NCI-H1436 (cell line): ENCODE measurements around the gene MAML3.
A peak's percentile ranks its signal among the peaks of the same experiment; 100 is the strongest.

Experiments used
- DNase-seq: peaks from one replicate; lab custom pipeline; 2025; lab: John Stamatoyannopoulos, UW

Gene MAML3

DNA sequence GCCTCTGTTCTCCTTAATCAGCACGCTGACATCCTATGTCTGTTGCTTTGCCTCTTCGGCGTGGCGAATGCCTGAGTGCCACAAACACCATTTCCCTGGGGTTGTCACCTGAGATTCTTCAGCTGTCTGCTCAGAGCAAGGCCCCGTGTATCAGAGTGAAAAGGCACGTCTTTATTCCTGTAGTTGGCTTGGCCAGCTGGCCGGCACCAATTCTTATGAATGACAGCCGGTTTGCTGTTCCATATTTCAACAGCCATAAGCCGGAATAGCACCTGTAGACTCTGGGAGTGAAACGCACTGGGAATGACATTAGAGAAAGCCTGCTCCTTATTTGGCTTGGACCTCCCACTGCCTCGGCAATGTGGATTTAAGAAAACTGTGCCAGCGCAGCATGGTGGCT, 399.0 kb downstream of the MAML3 start:
- no peak for DNase-seq

DNA sequence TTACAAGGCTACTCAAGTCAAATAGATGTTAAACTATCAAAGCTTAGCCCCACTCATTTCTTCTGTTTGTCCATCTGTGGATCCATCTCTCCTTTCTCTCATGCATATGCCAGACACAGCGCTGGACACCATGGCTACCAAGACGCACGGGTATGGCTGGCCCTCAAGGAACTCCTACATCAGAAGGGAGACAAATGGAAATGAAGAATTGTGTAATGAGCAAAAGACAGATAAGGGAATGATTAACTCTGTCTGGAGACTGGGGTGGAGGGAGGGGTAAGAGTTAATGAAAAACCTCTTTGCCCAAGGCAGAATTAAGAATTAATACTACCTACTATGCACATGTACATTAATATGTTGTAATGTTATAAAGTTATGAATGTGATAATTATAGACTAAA, 400.3 kb downstream of the MAML3 start:
- no peak for DNase-seq

DNA sequence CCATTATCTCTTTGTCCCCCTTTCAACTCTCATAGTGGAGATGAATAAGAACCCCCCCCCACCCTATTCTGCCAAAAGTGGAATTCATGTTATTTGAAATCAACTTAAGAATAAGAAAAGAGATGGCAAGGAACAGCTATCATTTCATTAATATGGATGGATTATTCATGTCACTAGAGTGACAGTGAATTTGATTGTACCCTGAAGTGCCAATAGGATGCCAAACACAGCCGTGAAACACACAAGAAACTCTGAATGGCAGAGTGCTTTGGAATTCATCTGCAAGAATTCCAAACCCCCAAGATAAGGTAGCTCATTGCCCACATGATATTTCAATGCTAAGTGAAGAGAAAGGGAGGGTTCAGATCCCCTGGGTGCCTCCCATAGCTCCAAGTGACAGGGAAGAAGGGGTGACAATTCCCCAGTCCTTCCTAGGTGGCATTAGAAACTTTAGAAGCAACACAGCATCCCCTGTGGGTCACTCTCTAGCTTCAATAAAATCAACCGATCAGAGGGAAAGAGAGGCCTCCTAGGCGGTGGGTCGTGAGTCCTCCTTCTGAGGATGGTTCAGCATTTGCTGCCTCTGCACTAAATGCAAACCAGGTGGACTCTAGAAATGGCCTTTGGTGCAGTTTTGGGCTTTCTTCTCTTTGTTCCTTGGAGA, 404.0 kb downstream of the MAML3 start:
- no peak for DNase-seq

DNA sequence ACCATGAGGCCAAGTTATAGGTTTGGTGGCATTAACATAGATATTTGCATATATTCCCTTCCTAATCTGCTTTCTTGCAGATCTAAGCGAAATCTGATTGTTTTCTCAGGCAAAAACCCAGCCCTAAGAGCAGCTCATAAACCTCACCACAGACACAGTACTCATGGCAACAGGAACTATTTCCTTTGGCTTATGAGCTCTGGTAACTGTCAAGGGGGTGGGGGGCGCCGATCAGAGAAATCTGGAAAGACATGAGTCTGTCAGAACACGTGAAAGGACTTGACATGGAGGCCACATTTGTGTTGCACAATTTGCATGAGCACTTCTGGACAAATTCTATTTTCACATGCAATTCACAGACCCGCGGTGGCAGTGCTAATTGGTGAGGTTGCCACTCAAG, 404.6 kb downstream of the MAML3 start:
- no peak for DNase-seq

DNA sequence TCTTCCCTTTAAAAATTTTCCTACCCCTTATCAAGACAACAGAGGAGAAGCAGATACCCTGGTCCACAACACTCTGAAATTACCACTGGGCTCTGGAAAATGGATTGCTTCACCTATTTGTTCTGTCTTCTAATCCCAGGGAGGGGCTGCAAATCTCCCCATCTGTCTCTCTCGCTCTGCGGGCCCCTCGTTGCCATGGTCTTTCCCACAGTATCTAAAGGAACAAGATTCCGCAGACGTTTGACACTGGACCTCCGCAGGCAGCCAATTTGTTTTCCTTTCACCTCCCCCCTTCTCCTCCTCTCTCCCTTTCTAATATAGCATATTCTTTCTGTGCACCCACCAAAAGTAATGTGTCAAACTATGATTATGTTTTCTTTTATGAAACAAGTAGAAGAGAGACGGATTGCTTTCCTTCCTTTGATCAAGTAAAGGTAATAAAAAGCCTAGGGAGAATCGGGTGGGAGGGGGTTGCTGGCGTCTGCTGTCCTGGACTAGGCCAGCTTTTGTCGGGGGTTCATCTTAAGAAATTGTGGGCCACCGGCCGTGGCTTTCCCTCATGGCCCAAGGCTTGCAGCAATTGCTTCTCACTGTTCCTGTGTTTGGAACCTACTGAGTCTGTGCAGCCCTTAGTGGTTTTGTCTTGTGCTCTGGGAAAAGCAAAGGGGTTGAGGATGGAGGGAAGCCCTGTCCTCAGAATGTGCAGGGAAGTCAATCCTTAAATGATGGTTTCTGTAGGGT, 407.4 kb downstream of the MAML3 start:
- DNase-seq: no peak

DNA sequence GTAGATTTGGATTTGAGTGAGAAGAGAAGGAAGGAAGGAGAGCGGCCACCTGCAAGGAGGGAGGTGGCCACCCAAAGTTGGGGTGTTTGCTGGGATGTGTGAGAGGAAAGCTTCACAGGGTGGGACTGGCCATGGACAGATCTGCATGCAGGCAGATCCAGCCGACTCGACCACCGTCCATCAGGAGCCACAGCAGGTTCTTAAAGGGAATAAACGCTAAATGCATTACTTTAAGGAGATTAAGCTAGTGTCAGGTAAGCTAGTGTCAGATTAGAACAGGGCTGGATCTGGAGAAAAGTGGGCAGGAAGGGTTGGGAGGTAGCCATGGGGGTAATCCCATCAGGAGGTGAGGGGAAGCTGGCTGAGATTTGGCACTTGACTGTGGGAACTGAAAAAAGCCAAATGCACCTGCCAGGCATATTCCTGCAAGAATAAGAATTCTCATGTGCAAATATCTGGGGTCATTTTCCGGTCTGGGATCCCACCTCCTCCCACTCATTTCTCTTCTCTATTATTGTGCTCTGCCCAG, 408.8 kb downstream of the MAML3 start:
- no peak for DNase-seq

DNA sequence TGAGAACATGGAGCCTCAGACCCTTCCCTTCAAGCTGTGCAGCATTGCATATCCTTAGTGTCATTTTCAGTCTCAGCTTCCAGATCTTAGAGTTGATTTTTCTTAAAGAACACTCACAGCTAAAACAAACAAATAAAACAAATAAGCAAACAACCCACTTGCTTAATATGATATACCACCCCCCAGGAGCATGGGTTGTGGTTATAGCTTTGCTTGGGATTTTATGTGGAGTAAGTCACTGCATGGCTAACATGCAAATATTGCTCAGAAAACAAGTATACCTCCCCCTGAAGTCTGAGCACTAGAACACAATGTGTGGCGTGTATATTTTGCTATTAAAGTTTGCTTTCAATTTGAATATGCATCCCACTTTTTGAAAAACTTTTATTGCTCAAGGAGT, 409.8 kb downstream of the MAML3 start:
- no peak for DNase-seq

DNA sequence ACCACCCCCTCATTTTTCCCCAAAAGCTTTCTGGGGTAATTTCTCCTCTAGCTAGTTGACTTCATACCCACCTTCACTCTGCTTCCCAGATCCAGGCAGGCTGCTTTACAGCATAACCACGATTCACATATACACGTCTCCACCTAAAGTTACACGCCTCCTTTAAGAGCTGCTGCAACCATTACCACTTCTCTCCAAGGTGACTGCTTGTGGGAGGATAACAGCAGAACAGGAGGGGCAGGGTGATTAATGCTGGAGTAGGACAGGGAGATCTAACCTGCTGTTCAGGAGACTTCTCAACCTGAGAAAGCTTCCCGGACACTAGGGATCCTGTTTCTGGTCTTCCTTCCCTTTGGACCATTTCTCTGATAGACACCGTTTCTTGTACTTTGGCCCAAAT, 411.0 kb downstream of the MAML3 start:
- DNase-seq: no peak

DNA sequence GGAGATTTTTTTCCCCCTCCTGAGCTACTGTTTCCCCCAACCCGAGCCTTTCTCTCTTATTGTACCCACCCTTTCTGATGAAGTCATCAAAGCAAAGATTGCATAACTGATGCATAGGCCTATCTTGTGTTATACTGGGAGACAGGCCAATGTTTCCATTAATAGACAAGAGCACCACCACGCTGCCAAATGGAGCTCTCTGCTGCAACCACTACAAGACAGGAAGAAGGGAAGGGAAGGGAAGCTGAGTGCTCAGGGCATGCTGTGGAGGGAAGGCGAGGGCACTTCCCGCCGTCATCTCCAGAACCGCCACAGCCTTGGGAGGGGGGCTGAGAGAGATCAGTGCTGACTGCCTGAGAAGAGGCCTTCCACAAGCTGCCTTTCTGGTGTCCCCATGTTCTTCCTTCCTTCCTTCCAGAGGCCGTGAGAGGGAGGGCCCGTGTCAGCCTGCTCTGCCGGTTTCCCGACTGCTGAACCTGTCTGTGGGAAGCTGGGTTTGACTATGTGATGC, 413.4 kb downstream of the MAML3 start:
- peak; percentile 70 for DNase-seq

DNA sequence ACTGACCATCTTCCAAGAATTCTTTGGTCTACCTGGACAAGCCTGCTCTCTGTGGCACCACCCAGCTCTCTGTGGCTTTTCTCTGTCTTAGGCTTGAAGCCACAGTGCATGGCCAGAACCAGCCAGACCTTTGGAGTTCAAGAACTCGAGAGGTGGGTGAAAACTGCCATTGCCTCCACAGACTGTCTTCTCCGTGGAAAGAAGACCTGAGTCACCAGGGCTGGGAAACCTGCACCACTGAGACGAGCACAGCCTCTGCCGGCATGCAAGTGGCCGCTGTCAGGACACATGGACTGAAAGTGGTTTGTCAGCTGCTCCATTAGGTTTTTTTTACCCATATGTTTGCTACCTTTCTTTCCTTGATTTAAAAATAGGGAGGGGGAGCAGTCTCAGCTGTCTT, 413.9 kb downstream of the MAML3 start:
- DNase-seq: no peak

DNA sequence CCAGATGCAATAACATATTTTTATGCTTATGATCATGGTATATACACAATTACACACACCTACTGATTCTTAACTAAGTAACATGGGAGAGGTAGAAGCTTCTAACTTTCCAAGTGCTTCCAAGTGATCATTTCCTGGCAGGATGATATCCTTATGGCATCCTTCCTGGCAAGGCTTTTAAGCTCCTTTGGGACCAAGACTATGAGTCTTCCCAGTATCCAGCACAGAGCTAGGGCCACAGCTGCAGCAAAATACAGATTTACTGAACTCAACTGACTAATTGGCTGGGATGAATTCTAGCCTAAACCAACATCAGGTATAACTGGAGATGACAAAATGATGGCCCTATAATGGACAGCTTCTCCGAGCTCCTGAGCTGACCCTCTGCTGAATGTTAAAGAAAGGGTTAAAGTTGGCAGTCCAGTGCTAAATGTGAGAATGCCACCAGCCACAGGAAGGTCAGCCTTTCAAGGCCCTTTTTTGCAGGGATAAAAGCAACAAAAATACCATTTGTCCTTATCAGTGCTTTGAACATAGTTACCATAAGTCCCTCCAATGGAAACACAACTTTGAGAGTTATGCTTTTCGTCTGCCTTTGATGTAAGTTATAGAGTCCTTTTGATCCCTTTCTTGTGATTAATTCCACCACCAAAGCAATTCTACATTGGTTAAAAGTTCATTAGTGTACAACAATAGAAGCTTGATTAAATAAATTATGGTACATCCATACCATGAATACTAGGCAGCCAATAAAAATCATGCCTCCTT, 415.0 kb downstream of the MAML3 start:
- no peak for DNase-seq

DNA sequence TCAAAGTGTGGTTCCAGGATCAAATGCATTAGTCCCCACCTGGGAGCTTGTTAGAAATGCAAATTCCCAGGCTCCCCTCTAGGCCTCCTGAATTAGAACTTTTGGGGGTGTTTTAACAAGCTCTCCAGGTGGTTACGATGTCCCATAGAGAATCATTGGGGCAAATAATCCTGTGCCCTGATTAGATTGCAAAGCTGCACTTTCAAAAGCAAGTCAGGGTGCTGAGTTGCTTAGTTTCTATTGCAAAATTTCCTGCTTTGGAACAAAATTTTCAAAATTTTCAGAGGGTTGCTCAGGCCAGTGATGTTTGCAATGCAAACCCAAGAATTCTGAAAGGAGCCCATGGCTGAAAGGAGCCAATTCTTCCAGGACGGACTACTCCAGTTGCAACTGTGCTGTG, 417.3 kb downstream of the MAML3 start:
- no peak for DNase-seq

DNA sequence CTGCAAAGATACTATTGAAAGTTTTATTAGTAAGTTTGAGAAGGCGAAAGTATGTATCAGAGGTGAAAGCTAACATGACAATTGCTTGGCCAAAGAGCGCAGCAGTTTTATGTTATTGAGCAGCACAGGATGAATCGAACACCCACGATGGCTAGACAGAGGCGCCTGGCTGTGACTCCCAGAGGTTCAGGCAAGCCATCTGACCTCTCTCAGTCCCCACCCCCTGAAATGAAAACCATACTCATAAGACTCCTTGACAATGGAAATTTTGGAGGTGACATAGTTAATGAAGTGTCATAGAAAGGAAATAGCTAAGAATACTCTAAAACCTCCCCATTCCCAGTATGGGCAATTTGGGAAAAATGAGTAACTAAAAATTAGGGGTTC, 417.7 kb downstream of the MAML3 start:
- DNase-seq: no peak

DNA sequence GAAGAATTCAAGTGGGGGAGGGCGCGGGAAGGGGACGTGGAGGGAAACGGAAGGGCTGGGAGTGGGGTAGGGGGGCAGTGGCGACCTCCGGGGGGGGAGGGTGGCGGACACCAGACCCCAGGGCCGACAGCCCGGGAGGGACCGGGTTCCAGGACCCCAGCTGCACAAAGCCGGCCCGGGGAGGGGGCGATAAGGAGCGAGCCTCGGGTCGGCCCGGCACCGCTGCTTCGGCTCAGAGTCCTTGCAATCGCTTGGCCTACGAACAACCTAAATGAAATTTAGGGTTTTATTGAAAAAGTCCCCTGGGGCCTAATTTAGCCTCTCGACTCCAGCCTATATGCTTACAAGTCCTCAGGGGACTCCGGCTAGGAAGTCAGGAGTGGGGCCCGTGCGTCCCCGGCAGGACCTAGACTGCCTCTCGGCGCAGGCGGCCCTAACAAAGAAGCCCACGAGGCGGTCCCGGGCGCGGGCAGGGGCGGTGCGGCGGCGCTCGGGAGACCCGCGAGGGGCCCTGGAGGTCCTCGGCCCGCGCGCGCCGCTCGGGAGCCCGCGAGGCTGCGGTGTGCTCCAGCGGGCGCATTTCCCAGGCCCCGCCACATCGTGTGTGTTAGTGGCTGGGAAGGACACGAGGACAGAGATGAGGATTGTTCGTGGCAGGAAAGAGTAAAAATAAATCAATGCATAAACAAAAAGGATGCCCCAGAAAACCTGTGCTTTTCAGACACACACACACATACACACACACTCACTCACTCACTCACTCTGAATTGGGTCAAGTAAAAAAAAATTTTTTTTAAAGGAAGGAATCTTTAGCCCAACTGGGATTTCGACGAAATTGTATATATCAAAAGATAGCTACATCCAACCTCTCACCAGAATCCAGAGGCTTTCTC, 418.4 kb downstream of the MAML3 start:
- peak; percentile 72 for DNase-seq

DNA sequence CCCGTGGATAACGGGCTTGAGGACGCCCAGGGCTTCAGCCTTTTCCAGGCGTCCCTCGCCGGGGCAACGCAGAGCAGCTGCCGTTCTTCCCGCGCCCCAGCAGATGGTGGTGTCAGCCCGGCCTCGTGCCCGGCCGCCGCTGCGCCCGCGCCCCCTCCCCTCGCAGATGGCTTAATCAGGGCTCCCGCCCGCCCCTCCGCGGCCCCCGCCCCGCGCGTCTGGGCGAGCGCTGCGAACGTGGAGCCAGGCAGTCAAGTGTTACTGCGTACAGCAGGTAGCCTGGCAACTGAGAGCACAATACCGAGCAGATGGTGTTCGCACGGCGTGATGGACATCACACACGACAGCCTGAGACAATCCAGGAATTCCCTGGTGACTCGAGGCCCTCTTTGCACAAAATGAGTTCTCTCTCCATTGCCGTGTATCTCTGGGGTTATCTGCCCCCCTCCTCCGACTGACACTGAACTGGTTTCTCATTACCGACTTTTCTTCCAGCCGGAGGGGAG, 419.1 kb downstream of the MAML3 start:
- DNase-seq: peak; percentile 97

DNA sequence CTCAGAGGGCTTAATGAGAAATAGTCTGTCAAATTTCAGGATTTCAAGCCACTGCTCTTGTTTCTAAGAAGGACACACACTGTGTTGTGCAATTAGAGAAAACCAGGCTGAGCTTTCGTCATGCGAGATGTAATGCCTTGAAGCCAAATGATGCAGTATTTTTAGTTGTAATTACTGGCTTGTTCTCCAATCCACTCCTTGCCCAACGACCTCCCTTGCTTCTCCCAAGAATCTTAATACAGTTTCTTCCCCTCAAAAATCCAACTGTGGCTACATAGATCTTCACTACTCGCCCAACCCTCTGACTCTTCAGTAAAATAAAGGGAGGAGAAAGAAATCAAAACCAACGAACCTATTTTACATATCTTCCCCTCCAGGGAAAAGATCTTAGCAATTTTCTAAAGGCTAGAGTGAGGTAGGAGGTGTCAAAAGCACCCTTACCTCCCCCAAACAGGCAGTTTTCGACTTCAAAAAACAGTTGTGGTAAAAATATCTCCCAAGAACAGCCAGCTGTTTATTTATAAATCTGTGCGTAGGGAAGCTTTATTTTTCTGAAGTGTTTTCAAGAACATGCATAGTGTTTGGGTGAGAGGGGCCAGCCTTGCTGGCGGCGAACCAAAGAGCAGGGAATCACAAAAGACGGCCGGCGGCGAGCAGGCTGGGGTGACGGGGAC, 419.6 kb downstream of the MAML3 start:
- DNase-seq: peak; percentile 25

DNA sequence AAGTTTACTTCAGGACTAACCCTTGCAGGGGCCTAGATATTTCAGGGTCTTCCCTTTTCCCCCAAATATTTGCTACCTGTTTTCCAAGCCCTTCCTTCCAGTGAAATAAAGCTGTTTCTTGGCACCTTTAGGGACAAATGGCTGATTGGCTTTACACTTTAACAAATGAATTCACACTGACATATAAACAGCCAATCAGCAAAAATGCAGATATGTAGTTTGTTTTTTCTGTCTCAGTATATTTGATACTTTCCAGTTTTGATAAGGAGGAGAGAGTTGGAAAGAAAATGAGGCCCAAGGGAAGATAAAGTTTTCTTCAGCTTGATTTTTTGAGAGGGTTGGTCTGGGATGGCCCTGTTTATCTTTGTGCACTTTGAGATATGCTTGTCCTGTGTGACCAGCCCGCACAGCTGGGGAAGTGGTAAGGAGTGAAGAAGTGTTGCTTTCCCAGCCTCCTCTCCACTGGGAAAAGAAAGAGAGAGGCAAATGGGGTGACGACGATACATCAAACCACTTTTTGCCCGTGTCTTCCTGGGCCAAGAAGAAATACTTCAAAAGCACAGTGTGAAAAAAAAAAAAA, 420.9 kb downstream of the MAML3 start:
- no peak for DNase-seq

DNA sequence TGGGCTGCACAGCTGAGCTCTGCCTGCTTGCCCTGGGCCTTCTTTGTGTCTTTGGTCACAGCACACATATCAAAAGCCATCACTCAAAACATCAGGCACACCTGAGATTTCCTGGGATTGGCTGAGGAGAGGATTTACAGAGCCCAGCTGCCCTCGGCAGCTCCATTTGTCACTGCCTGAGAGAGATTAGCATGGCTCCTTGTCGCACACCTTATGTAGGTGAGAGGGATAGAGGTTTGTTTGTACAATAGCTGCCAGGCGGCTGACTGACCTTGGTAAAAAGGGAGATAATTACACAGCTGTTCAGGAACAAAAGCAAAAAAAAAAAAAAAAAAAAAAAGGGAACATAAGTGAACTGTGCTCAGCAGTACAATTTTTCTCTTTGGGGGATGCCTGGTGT, 425.1 kb downstream of the MAML3 start:
- DNase-seq: peak; percentile 27

DNA sequence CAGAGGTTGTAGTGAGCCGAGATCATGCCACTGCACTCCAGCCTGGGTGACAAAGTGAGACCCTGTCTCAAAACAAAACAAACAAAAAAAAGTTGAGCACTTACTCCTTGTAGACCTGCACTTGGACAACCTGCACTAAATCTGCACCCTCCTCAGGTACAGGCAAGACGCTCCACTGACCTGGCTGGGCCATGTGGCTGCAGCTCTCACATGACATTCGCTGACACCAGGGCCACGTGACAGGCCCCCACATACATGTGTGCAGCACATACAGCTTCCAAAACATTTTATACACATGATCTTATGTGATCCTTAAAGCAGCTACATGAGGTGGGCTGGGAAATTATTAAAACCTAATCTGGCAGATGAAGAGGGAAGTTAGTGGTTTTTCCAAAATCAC, 425.8 kb downstream of the MAML3 start:
- DNase-seq: no peak

DNA sequence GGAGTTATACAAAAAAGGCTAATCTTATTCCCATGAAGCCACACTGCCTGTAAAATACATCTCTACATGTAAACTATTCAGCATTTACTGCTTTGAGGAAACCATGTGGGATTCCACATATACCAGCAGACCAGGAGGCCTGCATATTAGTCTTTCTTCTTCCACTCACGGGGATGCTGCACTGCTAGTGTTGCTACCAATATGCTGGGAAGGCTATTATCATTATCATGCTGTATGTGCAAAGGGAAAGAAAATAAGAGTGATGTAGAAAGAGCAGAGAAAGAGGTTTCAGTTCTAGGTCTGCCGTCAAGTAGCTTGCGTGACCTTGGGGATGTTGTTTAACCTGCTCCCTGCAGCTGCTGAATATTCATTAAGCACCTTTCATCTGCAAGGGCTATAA, 427.4 kb downstream of the MAML3 start:
- no peak for DNase-seq

DNA sequence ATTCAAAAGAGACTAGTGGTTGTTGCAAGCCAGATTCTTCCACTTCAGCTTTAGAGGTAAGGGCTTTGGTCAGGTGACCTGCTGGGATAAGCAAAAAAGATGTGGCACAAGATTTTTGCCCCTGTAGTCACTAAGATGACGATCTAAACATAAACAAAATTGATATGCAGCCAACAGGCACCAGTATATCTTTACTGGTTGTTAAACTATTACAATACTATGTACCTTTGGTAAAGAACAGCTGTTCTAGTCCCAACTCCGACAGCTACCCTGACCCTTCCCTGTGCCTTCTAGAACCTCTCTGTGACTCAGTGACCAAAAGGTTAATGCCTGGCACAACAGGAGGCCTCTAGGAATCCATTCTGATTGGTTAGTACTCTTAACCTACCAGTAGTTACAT, 428.7 kb downstream of the MAML3 start:
- DNase-seq: no peak
